ENCODE results near the gene GRM2.

GRM2 gene

GRCh38 chr3:51680663-51681230, 26.1 kb upstream of the GRM2 start:
- DNase-seq (ENCODE audit: low spot score) = no peak

- no peak for DNase-seq (ENCODE audit: low spot score)
These were observed 25.4 kb upstream of the GRM2 start for GRCh38 chr3:51681453-51681852.

- DNase-seq (ENCODE audit: low spot score) = peak; percentile 87
These were observed 24.8 kb upstream of the GRM2 start for GRCh38 chr3:51682079-51682478.

- DNase-seq (ENCODE audit: low spot score) = no peak
These were observed 24.3 kb upstream of the GRM2 start for GRCh38 chr3:51682526-51682925.

- DNase-seq (ENCODE audit: low spot score) = no peak
These were observed 23.3 kb upstream of the GRM2 start for GRCh38 chr3:51683566-51683965.

GRCh38 chr3:51684971-51685751, 21.7 kb upstream of the GRM2 start:
- DNase-seq (ENCODE audit: low spot score) = no peak

GRCh38 chr3:51686056-51686455, 20.8 kb upstream of the GRM2 start:
- no peak for DNase-seq (ENCODE audit: low spot score)

- DNase-seq (ENCODE audit: low spot score) = peak; percentile 46
These were observed 20.2 kb upstream of the GRM2 start for GRCh38 chr3:51686512-51687215.

GRCh38 chr3:51687431-51688205, 19.2 kb upstream of the GRM2 start:
- DNase-seq (ENCODE audit: low spot score) = no peak

- DNase-seq (ENCODE audit: low spot score) = no peak
These were observed 18.7 kb upstream of the GRM2 start for GRCh38 chr3:51688206-51688600.

- no peak for DNase-seq (ENCODE audit: low spot score)
These were observed 15.8 kb upstream of the GRM2 start for GRCh38 chr3:51691021-51691420.

- DNase-seq (ENCODE audit: low spot score) = no peak
These were observed 14.9 kb upstream of the GRM2 start for GRCh38 chr3:51691949-51692348.

- no peak for DNase-seq (ENCODE audit: low spot score)
These were observed 13.9 kb upstream of the GRM2 start for GRCh38 chr3:51692980-51693395.

- no peak for DNase-seq (ENCODE audit: low spot score)
These were observed 9.9 kb upstream of the GRM2 start for GRCh38 chr3:51696954-51697353.

- DNase-seq (ENCODE audit: low spot score) = no peak
These were observed 8.7 kb upstream of the GRM2 start for GRCh38 chr3:51698209-51698608.

- DNase-seq (ENCODE audit: low spot score) = no peak
These were observed 6.5 kb upstream of the GRM2 start for GRCh38 chr3:51700403-51700802.

- no peak for DNase-seq (ENCODE audit: low spot score)
These were observed 4.7 kb upstream of the GRM2 start for GRCh38 chr3:51702156-51702555.

GRCh38 chr3:51703068-51703760, 3.7 kb upstream of the GRM2 start:
- no peak for DNase-seq (ENCODE audit: low spot score)

GRCh38 chr3:51703761-51704510, 2.9 kb upstream of the GRM2 start:
- DNase-seq (ENCODE audit: low spot score) = no peak

- DNase-seq (ENCODE audit: low spot score) = no peak
These were observed 2.3 kb upstream of the GRM2 start for GRCh38 chr3:51704511-51704950.
